Peyer's patch (tissue), 4 donors: ENCODE results near the gene CCDC69. TPM values are rescaled to one million over a fixed set of nuclear protein-coding genes. Genes with fewer than 3 reads are reported as not detected.

Experiments
- DNase-seq, 3 donors: peaks; one replicate each; pipeline ENCODE4 v3.0.0-alpha.2; 2017 to 2019
- H3K27ac ChIP-seq, 4 donors: fragments of 200-600 bp; sonication (generic); one replicate each; pipeline ENCODE4 v1.5.1; 2016 to 2019
- H3K27me3 ChIP-seq, 2 donors: fragments of 200-600 bp; sonication (generic); one replicate each; pipeline ENCODE4 v1.5.1; 2019
- H3K36me3 ChIP-seq, 3 donors: fragments of 200-600 bp; sonication (generic); one replicate each; pipeline ENCODE4 v1.5.1; 2016 to 2019
- H3K4me1 ChIP-seq, 4 donors: fragments of 200-600 bp; sonication (generic); one replicate each; pipeline ENCODE4 v1.5.1; 2016 to 2019
- H3K4me3 ChIP-seq, 4 donors: fragments of 200-600 bp; sonication (generic); 1 replicate in 3 of 4; 2 replicates in 1 of 4; pipeline ENCODE4 v1.5.1; 2016 to 2019; ENCODE audit warnings: mild to moderate bottlenecking in 1 of 4
- H3K9me3 ChIP-seq, 4 donors: fragments of 200-600 bp; sonication (generic); one replicate each; pipeline ENCODE4 v1.5.1; 2016 to 2019; ENCODE audit warnings: mild to moderate bottlenecking in 1 of 4
- CTCF ChIP-seq, 6 experiments: fragments of 450-650 bp in 4 of 6; fragments of 200-600 bp in 2 of 6; sonication (generic) in 1 of 6; IDR thresholded peaks; one replicate each; pipeline ENCODE4 v1.5.1; 2017 to 2019; ENCODE audit warnings: antibody characterized with exemption in 6 of 6, mild to moderate bottlenecking in 3 of 6, moderate library complexity in 1 of 6
- POLR2A ChIP-seq, 2 donors: fragments of 450-650 bp; IDR thresholded peaks; one replicate each; pipeline ENCODE4 v1.5.1; 2017; ENCODE audit warnings: antibody characterized with exemption in 2 of 2, mild to moderate bottlenecking in 2 of 2, moderate library complexity in 2 of 2
- total RNA-seq, 4 donors: library from RNA; depleted of rRNA; stranded (reverse); fragments of >200 nt; gene quantifications; one replicate each; pipeline ENCODE4 v1.1.0, GENCODE V29; 2016

CCDC69 gene
- total RNA-seq, 4 donors from 2014 or later, result 15.8 to 86.6 (median 33.3) TPM

- Histone ChIP-seq H3K36me3 (no peaks in the 10 kb centered on the region), H3K4me1 (peaks cover 0 to 59% (median 36%) of the 10 kb centered on the region in 4 donors), H3K27ac (peak overlapping the region; percentile 82 to 90 (median 84)), H3K27me3 (no peaks in the 10 kb centered on the region), H3K4me3 (peak overlapping the region in 1 of 4 donors; percentile 37), H3K9me3 (no peaks in the 10 kb centered on the region)
- TF ChIP-seq POLR2A (IDR thresholded peaks at IDR 0.05) (no peak), CTCF (IDR thresholded peaks at IDR 0.05) (no peak)
- DNase-seq, result peak in 2 of 3 donors; percentile 94 to 97
These were observed 9.0 kb downstream of the CCDC69 start for GRCh38 chr5:151214614-151215545.

- Histone ChIP-seq H3K27ac (peak overlapping the region; percentile 82 to 90 (median 84)), H3K4me1 (peaks cover 0 to 65% (median 33%) of the 10 kb centered on the region in 4 donors), H3K4me3 (peak overlapping the region; percentile 16 to 37 (median 20)), H3K27me3 (no peaks in the 10 kb centered on the region), H3K9me3 (no peaks in the 10 kb centered on the region), H3K36me3 (no peaks in the 10 kb centered on the region)
- peak in 2 of 3 donors; percentile 94 to 95 for DNase-seq
- TF ChIP-seq CTCF (IDR thresholded peaks at IDR 0.05) (no peak), POLR2A (IDR thresholded peaks at IDR 0.05) (peak; percentile 24)
These were observed 9.9 kb downstream of the CCDC69 start for GRCh38 chr5:151213803-151214613.

GRCh38 chr5:151212406-151212798 lies 11.5 kb downstream of the CCDC69 start:
- TF ChIP-seq CTCF (IDR thresholded peaks at IDR 0.05), result no peak
- no peak for TF ChIP-seq POLR2A (IDR thresholded peaks at IDR 0.05)
- Histone ChIP-seq H3K9me3 (no peaks in the 10 kb centered on the region), H3K4me3 (peak overlapping the region in 1 of 4 donors; percentile 37), H3K36me3 (no peaks in the 10 kb centered on the region), H3K27ac (peak overlapping the region; percentile 75 to 90 (median 84)), H3K4me1 (peaks cover 0 to 65% (median 25%) of the 10 kb centered on the region in 4 donors), H3K27me3 (no peaks in the 10 kb centered on the region)
- DNase-seq, result peak in 1 of 3 donors; percentile 16

- TF ChIP-seq CTCF (IDR thresholded peaks at IDR 0.05) (no peak), POLR2A (IDR thresholded peaks at IDR 0.05) (no peak)
- Histone ChIP-seq H3K27ac (peak overlapping the region; percentile 41 to 73 (median 56)), H3K4me3 (no peak overlapping the region), H3K4me1 (peaks cover 0 to 38% (median 3%) of the 10 kb centered on the region in 4 donors), H3K36me3 (no peaks in the 10 kb centered on the region), H3K27me3 (no peaks in the 10 kb centered on the region), H3K9me3 (no peaks in the 10 kb centered on the region)
- DNase-seq, result peak in 1 of 3 donors; percentile 15
These were observed 15.4 kb downstream of the CCDC69 start for GRCh38 chr5:151208481-151208914.

GRCh38 chr5:151205411-151205810 lies 18.5 kb downstream of the CCDC69 start:
- TF ChIP-seq CTCF (IDR thresholded peaks at IDR 0.05) (no peak), POLR2A (IDR thresholded peaks at IDR 0.05) (no peak)
- H3K36me3 ChIP-seq, result peaks cover 0 to 11% (median 0%) of the 10 kb centered on the region in 3 donors
- no peak overlapping the region for H3K27ac ChIP-seq
- H3K4me3 ChIP-seq, result no peak overlapping the region
- H3K9me3 ChIP-seq, result no peaks in the 10 kb centered on the region
- no peaks in the 10 kb centered on the region for H3K27me3 ChIP-seq
- H3K4me1 ChIP-seq, result peaks cover 0 to 18% (median 4%) of the 10 kb centered on the region in 4 donors
- DNase-seq, result peak in 1 of 3 donors; percentile 6
